Glomerular endothelial cell (primary cell): ENCODE data around the gene ILK. TPM values are rescaled to one million over a fixed set of nuclear protein-coding genes. Genes with fewer than 3 reads are reported as not detected.

Source experiments
- DNase-seq: peaks from one replicate; pipeline ENCODE4 v3.0.0-alpha.2; 2011; ENCODE audit warnings: low read depth, low spot score; ENCODE audit errors: extremely low read depth
- total RNA-seq: library from RNA; depleted of rRNA; stranded (reverse); fragments of >200 nt; gene quantifications from 2 replicates; pipeline ENCODE4 v1.2.3, GENCODE V29; 2015

The ILK gene
- total RNA-seq, 1 donor from 2014 or later, result 191 TPM

DNA sequence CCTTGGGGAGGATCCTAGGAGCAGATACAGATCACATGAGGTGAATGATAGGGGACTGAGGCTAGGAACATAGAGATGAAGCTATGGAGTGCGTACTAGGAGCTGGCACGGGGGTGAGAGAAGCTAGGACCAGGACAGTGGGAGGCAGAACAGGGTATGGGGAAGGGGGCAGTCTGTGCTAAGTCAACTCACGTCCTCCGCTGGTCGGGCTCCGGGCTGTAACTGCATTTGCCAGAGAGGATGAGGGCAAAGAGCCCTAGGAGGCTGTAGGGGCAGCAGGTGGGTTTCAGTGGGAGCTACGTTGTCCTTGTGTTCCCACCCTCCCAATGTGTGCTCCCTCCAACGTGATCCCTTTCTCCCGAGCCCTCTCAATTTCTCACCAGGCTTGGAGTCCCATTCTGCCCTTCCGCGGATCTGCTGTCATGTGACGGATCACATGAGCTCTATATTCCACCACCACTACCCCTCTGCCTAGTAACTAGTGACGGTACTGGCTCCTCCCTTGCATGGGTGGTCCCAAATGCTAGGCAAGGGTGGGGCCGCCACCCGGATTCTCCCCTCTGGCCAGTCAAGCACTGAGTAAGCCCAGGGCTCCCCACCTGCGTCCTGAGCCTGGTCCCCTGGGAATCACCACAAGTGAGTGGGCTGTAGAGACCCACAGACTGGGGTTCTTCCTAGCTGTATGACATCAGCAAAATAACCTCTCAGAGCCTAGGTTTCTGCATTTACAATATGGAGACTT, 15.6 kb downstream of the ILK start, which contains the start of gene TPP1:
Gene TPP1 (minus strand): TSS at position 419 of the 742 bp plus-strand sequence. CDS start 22 bp downstream, at position 397.
- peak; percentile 85 for DNase-seq

DNA sequence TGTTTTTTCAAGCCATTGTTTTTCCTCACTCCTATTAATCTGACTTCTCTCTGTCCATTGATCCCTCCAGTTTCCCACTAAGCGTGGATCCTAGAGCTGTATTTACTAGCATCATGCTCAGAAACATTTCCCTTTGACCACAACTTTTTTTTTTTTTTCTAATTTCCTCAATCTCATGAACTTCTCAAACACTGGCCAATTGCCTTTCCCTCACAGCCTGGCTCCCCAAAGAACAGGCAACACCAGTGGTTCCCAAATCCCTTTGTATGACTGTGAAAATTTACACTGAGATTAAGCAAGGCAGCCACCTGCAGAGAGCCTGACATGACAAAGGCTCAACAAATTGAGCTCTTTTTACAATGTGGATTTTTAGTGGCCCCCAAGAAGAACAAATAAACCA, 17.1 kb downstream of the ILK start:
- DNase-seq, result no peak

GRCh38 chr11:6621711-6622211, 18.2 kb downstream of the ILK start:
- DNase-seq, result no peak

- no peak for DNase-seq
Observed at GRCh38 chr11:6622261-6623171, 18.9 kb downstream of the ILK start.

GRCh38 chr11:6623391-6624363, 20.1 kb downstream of the ILK start:
- no peak for DNase-seq

DNA sequence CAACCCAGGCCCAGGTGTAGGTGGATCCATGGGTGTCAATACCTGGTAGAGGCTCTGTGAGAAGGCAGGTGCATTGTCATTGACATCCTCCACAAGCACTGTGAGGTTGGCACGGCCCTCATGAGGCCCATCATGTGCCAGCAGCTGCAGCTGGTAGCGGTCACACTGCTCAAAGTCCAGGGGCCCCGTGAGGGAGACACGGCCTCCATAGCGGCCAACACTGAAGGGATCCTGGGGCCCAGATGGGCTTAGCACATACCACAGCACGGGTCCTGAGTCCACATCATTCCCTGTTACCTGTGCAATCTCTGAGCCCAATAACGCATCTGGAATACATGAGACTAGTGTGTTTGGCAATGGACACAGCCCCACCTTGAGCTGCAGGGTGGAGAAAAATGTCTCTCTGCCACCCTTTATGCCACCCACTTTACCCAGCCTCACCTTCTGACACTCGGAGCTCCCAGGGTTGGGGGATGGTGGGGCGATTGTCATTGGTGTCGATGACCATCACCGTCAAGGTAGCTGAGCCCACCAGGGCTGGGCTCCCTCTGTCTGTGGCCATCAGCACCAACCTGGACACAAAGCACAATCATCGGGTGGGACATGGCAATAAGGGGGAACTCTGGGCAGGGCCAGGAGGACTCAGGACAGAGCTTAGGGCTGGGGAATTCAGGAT, 21.7 kb downstream of the ILK start:
- DNase-seq, result no peak

GRCh38 chr11:6625832-6626420, 22.4 kb downstream of the ILK start:
- DNase-seq, result no peak

- no peak for DNase-seq
Observed at GRCh38 chr11:6626971-6627761, 23.6 kb downstream of the ILK start.

DNA sequence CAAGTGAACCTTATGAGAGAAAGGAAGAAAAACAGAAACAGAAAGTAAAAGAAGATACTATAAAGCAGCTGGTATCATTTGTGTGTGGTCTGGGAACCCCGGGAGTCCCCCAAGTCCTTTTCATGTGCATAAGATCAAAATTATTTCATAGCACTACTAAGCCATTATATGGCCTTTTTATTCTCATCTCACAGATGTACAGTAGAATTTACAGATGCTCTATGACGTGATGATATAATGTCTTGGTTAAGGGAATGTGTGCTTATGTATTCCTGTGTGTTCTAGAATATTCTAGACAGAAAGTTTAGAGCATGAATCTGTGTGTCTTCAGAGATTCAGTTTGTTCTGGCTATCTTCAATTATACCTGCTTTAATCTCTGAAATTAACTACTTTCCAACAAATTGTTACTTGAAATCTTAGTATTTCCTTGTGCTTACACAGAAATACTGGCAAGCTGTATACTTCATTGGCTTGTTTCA, 24.2 kb downstream of the ILK start:
- DNase-seq, result no peak

- DNase-seq, result no peak
Observed at GRCh38 chr11:6628526-6628925, 25.0 kb downstream of the ILK start.

- DNase-seq, result no peak
Observed at GRCh38 chr11:6629573-6629891, 26.0 kb downstream of the ILK start.

DNA sequence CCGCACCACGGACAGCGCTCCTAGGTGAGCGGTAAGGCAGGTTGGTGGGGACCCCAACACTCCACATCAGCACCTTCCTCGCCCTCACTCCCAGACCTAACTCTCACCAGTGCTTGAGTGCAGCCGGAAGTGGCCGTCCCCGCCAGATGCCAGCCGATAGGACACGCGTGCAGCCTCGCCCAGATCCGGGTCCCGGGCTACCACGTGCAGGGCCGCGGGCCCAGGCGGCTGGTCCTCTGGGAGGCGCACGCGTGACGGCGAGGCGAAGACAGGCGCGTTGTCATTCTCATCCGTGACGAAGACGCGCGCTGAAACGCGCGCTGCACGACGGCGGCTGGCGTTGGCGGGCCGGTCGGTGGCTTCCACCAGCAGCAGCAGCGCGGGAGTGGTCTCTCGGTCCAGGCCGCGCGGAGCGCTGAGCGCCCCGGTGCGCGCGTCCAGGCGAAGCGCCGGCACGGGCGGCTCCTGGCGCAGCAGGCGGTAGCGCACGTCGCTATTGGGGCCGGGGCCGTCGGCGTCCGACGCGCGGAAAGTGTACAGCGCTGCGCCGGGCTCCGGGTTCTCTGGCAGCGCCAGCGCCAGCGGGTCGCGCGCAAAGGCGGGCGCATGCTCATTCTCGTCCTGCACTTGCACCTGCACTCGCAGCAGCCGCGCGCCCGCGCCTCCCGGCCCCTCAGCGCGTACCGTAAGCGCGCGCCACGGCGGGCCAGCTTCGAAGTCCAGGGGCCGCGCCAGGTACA, 26.5 kb downstream of the ILK start:
- DNase-seq, result no peak

- no peak for DNase-seq
Observed at GRCh38 chr11:6630632-6631291, 27.2 kb downstream of the ILK start.

DNA sequence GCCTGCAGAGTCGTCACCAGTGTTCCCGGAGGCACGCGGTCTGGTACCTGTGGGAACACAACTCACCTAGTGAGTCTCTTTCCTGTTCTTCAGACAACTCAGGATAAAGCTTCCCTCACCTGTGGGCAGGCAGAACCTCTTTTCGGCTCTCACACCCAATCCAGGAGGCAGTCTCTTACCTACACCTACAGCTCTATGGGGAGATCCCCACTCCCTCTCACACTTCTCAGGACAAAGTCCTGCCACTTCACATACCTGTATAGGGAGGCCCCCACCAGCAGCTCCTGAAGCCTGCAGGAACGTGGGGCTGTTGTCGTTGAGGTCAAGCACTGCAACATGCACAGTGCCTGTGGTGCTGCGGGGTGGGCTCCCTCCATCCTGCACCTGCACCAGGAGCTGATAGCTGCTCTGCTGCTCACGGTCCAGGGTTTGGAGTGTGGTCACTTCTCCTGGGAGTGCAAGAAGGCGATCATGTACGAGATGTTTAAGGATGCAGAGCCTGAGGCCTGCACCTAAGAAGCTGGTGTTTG, 27.9 kb downstream of the ILK start:
- DNase-seq, result no peak

GRCh38 chr11:6632116-6633073, 28.8 kb downstream of the ILK start:
- no peak for DNase-seq
